ENCODE data around the gene ACSBG1. TPM values are rescaled to one million over a fixed set of nuclear protein-coding genes. Genes with fewer than 3 reads are reported as not detected.

ACSBG1 gene
- total and polyA plus RNA-seq, 2 of the 8 experiments (the other 6 are each of a cell fraction or from before 2014, with no cell fraction given) = 5.4 to 7.1 TPM

- TF ChIP-seq ATF2 (IDR thresholded peaks at IDR 0.05; ENCODE audit: low read length) = no peak
These were observed 22.4 kb downstream of the ACSBG1 start (continued) for GRCh38 chr15:78212008-78212407.

All from H1 (cell line).